Measurements from ENCODE around the gene SLC39A11. TPM values are rescaled to one million over a fixed set of nuclear protein-coding genes. Genes with fewer than 3 reads are reported as not detected.
"Not testable (repeated sequence)": the region's sequence is repeated elsewhere in the genome, so short reads cannot be mapped to it uniquely, and the experiment has no call there.

The SLC39A11 gene
- total RNA-seq, 2 experiments from 2014 or later = 9.7 to 12.2 TPM

- Mint-ChIP-seq H3K4me3 (no peak overlapping the region), H3K36me3 (ENCODE audit: low read depth) (peaks cover 11% of the 10 kb centered on the region), H3K4me1 (ENCODE audit: low read depth) (peaks cover 3% of the 10 kb centered on the region), H3K9me3 (no peaks in the 10 kb centered on the region), H3K27me3 (no peaks in the 10 kb centered on the region), H3K27ac (no peak overlapping the region)
- Histone ChIP-seq H3K36me3 (ENCODE audit: insufficient read depth, low read length) (no peaks in the 10 kb centered on the region), H3K4me1 (ENCODE audit: insufficient read depth, low read length) (no peaks in the 10 kb centered on the region), H3K9me3 (ENCODE audit: control insufficient read depth in 1 of 2, insufficient read depth in 1 of 2, low read length in 2 of 2) (no peaks in the 10 kb centered on the region), H3K27ac (ENCODE audit: low read depth in 1 of 2, low read length in 2 of 2) (no peak overlapping the region), H3K4me3 (ENCODE audit: low read length) (no peak overlapping the region), H3K27me3 (ENCODE audit: control insufficient read depth in 1 of 2, insufficient read depth in 2 of 2, low read length in 2 of 2) (no peaks in the 10 kb centered on the region)
- CTCF ChIA-PET = no interaction called here
- intact Hi-C loops (cut with DNase I, micrococcal nuclease) = no loop called here
- TF ChIP-seq CTCF (IDR thresholded peaks at IDR 0.05) = no peak
- DNase-seq = no peak
- POLR2A ChIA-PET = no interaction called here
- no peak for ATAC-seq (ENCODE audit: poor library complexity)
These were observed 154.8 kb downstream of the SLC39A11 start for GRCh38 chr17:72937707-72938106.

GRCh38 chr17:72937254-72937653, 155.2 kb downstream of the SLC39A11 start:
- peaks cover 11% of the 10 kb centered on the region for H3K36me3 Mint-ChIP-seq (ENCODE audit: low read depth)
- H3K27me3 ChIP-seq (ENCODE audit: control insufficient read depth in 1 of 2, insufficient read depth in 2 of 2, low read length in 2 of 2); CTCF ChIA-PET; H3K4me1 ChIP-seq (ENCODE audit: insufficient read depth, low read length); POLR2A ChIA-PET; H3K27ac Mint-ChIP-seq; H3K9me3 Mint-ChIP-seq; H3K36me3 ChIP-seq (ENCODE audit: insufficient read depth, low read length); intact Hi-C loops (cut with DNase I, micrococcal nuclease); H3K9me3 ChIP-seq (ENCODE audit: control insufficient read depth in 1 of 2, insufficient read depth in 1 of 2, low read length in 2 of 2); ATAC-seq (ENCODE audit: poor library complexity); H3K4me3 Mint-ChIP-seq; H3K4me1 Mint-ChIP-seq (ENCODE audit: low read depth); DNase-seq; H3K27me3 Mint-ChIP-seq; H3K27ac ChIP-seq (ENCODE audit: low read depth in 1 of 2, low read length in 2 of 2); H3K4me3 ChIP-seq (ENCODE audit: low read length): not testable (repeated sequence)

GRCh38 chr17:72935984-72936383, 156.5 kb downstream of the SLC39A11 start:
- H3K4me3 ChIP-seq (ENCODE audit: low read length) = no peak overlapping the region
- H3K9me3 ChIP-seq (ENCODE audit: control insufficient read depth in 1 of 2, insufficient read depth in 1 of 2, low read length in 2 of 2) = no peaks in the 10 kb centered on the region
- intact Hi-C loops (cut with DNase I, micrococcal nuclease) = no loop called here
- CTCF ChIA-PET = no interaction called here
- Mint-ChIP-seq H3K27me3 (no peaks in the 10 kb centered on the region), H3K9me3 (no peaks in the 10 kb centered on the region), H3K4me1 (ENCODE audit: low read depth) (peaks cover 18% of the 10 kb centered on the region), H3K27ac (no peak overlapping the region), H3K4me3 (no peak overlapping the region), H3K36me3 (ENCODE audit: low read depth) (peaks cover 11% of the 10 kb centered on the region)
- H3K36me3 ChIP-seq (ENCODE audit: insufficient read depth, low read length) = no peaks in the 10 kb centered on the region
- H3K27me3 ChIP-seq (ENCODE audit: control insufficient read depth in 1 of 2, insufficient read depth in 2 of 2, low read length in 2 of 2) = no peaks in the 10 kb centered on the region
- DNase-seq (no peak), ATAC-seq (ENCODE audit: poor library complexity) (no peak)
- TF ChIP-seq CTCF (IDR thresholded peaks at IDR 0.05) = no peak
- peaks cover 7% of the 10 kb centered on the region for H3K4me1 ChIP-seq (ENCODE audit: insufficient read depth, low read length)
- POLR2A ChIA-PET = no interaction called here
- no peak overlapping the region for H3K27ac ChIP-seq (ENCODE audit: low read depth in 1 of 2, low read length in 2 of 2)

GRCh38 chr17:72934927-72935326, 157.6 kb downstream of the SLC39A11 start:
- Mint-ChIP-seq H3K36me3 (ENCODE audit: low read depth) (peaks cover 11% of the 10 kb centered on the region), H3K4me1 (ENCODE audit: low read depth) (peaks cover 22% of the 10 kb centered on the region), H3K27me3 (no peaks in the 10 kb centered on the region), H3K27ac (no peak overlapping the region), H3K9me3 (no peaks in the 10 kb centered on the region), H3K4me3 (no peak overlapping the region)
- Histone ChIP-seq H3K4me3 (ENCODE audit: low read length) (no peak overlapping the region), H3K27me3 (ENCODE audit: control insufficient read depth in 1 of 2, insufficient read depth in 2 of 2, low read length in 2 of 2) (no peaks in the 10 kb centered on the region), H3K4me1 (ENCODE audit: insufficient read depth, low read length) (peaks cover 7% of the 10 kb centered on the region), H3K36me3 (ENCODE audit: insufficient read depth, low read length) (no peaks in the 10 kb centered on the region), H3K27ac (ENCODE audit: low read depth in 1 of 2, low read length in 2 of 2) (no peak overlapping the region), H3K9me3 (ENCODE audit: control insufficient read depth in 1 of 2, insufficient read depth in 1 of 2, low read length in 2 of 2) (no peaks in the 10 kb centered on the region)
- TF ChIP-seq CTCF (IDR thresholded peaks at IDR 0.05) = no peak
- ATAC-seq (ENCODE audit: poor library complexity) (no peak), DNase-seq (no peak)
- intact Hi-C loops (cut with DNase I, micrococcal nuclease) = no loop called here
- ChIA-PET CTCF (no interaction called here), POLR2A (no interaction called here)
